H1 (cell line): Measurements from ENCODE around the gene YWHAB. TPM values are rescaled to one million over a fixed set of nuclear protein-coding genes. Genes with fewer than 3 reads are reported as not detected.

Source experiments
- CREB1 ChIP-seq: IDR thresholded peaks from 2 replicates; pipeline ENCODE4 v1.6.1; 2012; ENCODE audit warnings: inconsistent platforms
- EZH2 ChIP-seq: fragments of 200-600 bp; sonication (generic); IDR thresholded peaks from 2 replicates; pipeline ENCODE4 v1.7.1; 2012; ENCODE audit warnings: low read depth, mild to moderate bottlenecking, moderate library complexity, low read length, inconsistent platforms; ENCODE audit not compliant: severe bottlenecking
- NRF1 ChIP-seq: IDR thresholded peaks from 2 replicates; pipeline ENCODE4 v1.6.1; 2011; ENCODE audit warnings: mild to moderate bottlenecking, low read depth, low read length, improper control_type of control experiment
- polyA plus RNA-seq, 7 experiments: library from polyadenylated mRNA; depleted of rRNA in 3 of 7; stranded (reverse) in 5 of 7; unstranded in 2 of 7; fragments of >200 nt in 5 of 7; fragments of 200-250 nt in 2 of 7; gene quantifications; 1 replicate in 5 of 7; 2 replicates in 1 of 7; 4 replicates in 1 of 7; pipeline versions ENCODE4 v1.2.1 to v1.2.3, GENCODE V29; 2011 to 2013; ENCODE audit warnings: missing spikeins in 2 of 7, mixed read lengths in 2 of 7
- total RNA-seq: library from RNA; stranded (reverse); fragmentation: NEBNext Ultra II Directional; extraction: Animal tissue kit (Norgen Biotek cat#: 25700); gene quantifications from 2 replicates; pipeline ENCODE4 v1.2.1, GENCODE V29; 2021

YWHAB gene
- total and polyA plus RNA-seq, 2 of the 8 experiments (the other 6 are each of a cell fraction or from before 2014, with no cell fraction given): 72.9 to 256 TPM

DNA sequence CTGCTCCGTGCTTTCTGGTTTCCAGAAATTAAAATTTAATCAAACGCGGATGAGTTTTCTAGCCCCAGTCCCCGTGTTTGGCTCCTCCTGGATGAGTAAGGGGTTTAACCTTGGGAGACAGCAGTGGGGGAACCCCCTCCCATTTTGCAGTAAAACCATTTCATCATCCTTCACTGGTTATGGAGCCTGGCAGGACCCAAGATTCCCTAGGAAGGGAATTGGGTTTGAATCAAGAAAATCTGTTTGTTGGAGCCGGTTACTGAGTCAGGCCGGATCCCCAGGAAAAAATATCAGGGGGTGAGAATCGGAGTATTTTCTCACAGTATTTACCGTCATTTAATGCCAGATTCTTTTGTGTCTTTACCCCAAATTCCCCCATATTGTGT is 754 bp downstream of the YWHAB start (continued):
- TF ChIP-seq NRF1 (no peak), EZH2 (no peak), CREB1 (no peak)
